K562 (cell line): ENCODE results near the gene OR13C5. TPM values are rescaled to one million over a fixed set of nuclear protein-coding genes. Genes with fewer than 3 reads are reported as not detected.

Experiments used
- ATAC-seq: fragments of 200-7000 bp; cut with Tn5 transposase; 3 replicates; pipeline ENCODE4 v1.9.1; 2020; ENCODE audit warnings: moderate library complexity
- BruUV-seq: library from RNA; stranded (reverse); fragments of 400-500 nt; replicated peaks from 2 replicates; lab custom pipeline; 2021; lab: Mats Ljungman, UMichigan
- CTCF ChIA-PET: fragments of 300-600 bp; formaldehyde crosslinking; extraction: SDS; loops from one replicate; lab custom pipeline; 2021; ENCODE audit warnings: low intra/inter-chr PET ratio; lab: Yijun Ruan, JAX
- POLR2A ChIA-PET: fragments of 300-600, 350-650 bp; sonication (Branson Sonifier 250); formaldehyde crosslinking; extraction: SDS; loops from one replicate; lab custom pipeline; 2021; ENCODE audit warnings: antibody characterized with exemption, inconsistent platforms; lab: Yijun Ruan, JAX
- DNase-seq, 4 experiments: peaks; one replicate each; pipeline versions ENCODE4 v3.0.0 to v3.0.0-alpha.2; 2011 to 2018; ENCODE audit warnings: low spot score in 3 of 4, mixed read lengths in 3 of 4; ENCODE audit errors: extremely low read depth in 1 of 4
- FAIRE-seq: peaks from 2 replicates; lab custom pipeline; 2011; peaks lifted over from hg19 to GRCh38; lab: Jason Lieb, UNC
- H2AFZ ChIP-seq: 2 replicates; pipeline ENCODE4 v1.6.0; 2011; ENCODE audit warnings: low read depth, low read length, control low read depth, inconsistent platforms
- H3K27ac ChIP-seq: fragments of 200-600 bp; 3 replicates; pipeline ENCODE4 v1.8.0; 2011; ENCODE audit warnings: low read depth, mild to moderate bottlenecking, control low read depth, inconsistent platforms, low read length, moderate library complexity, mixed read lengths; ENCODE audit errors: extremely low read depth
- H3K27me3 ChIP-seq, 2 experiments: fragments of 300-600 bp in 1 of 2; 2 replicates in 1 of 2; 3 replicates in 1 of 2; pipeline versions ENCODE4 v1.6.0 to v1.8.0; 2011; ENCODE audit warnings: inconsistent platforms in 2 of 2, low read length in 2 of 2, mild to moderate bottlenecking in 1 of 2, mixed read lengths in 1 of 2, moderate library complexity in 1 of 2; ENCODE audit not compliant: control insufficient read depth in 2 of 2, insufficient read depth in 2 of 2
- H3K36me3 ChIP-seq: fragments of 300-600 bp; 3 replicates; pipeline ENCODE4 v1.8.0; 2011; ENCODE audit warnings: mild to moderate bottlenecking, low read length, inconsistent platforms; ENCODE audit not compliant: control insufficient read depth, insufficient read depth
- H3K4me1 ChIP-seq, 2 experiments: fragments of 200-600 bp in 1 of 2; replicated peaks in 1 of 2; 2 replicates in 1 of 2; 3 replicates in 1 of 2; pipeline versions ENCODE4 v1.5.1 to v1.8.0; 2011; ENCODE audit warnings: inconsistent platforms in 2 of 2, low read length in 2 of 2, mild to moderate bottlenecking in 1 of 2, mixed read lengths in 1 of 2, moderate library complexity in 1 of 2; ENCODE audit not compliant: control insufficient read depth in 2 of 2, insufficient read depth in 2 of 2
- H3K4me2 ChIP-seq: 2 replicates; pipeline ENCODE4 v1.6.1; 2011; ENCODE audit warnings: low read length, control low read depth, inconsistent platforms, mixed read lengths; ENCODE audit not compliant: insufficient read depth
- H3K4me3 ChIP-seq: fragments of 200-600 bp; sonication (generic), shearing (Covaris generic); 2 replicates; pipeline ENCODE4 v1.5.1; 2016; ENCODE audit warnings: control low read depth, inconsistent platforms
- H3K79me2 ChIP-seq: fragments of 200-600 bp; 3 replicates; pipeline ENCODE4 v1.8.0; 2011; ENCODE audit warnings: low read length, inconsistent platforms; ENCODE audit not compliant: control insufficient read depth, insufficient read depth
- H3K9ac ChIP-seq, 2 experiments: 2 replicates each; pipeline versions ENCODE4 v1.6.0 to v1.6.1; 2011; ENCODE audit warnings: low read depth in 2 of 2, low read length in 2 of 2, control low read depth in 1 of 2, inconsistent platforms in 1 of 2, mild to moderate bottlenecking in 1 of 2, mixed read lengths in 1 of 2; ENCODE audit not compliant: insufficient read depth in 1 of 2
- H3K9me1 ChIP-seq: one replicate; pipeline ENCODE4 v1.6.0; 2011; ENCODE audit warnings: inconsistent platforms, mild to moderate bottlenecking, low read length, moderate library complexity; ENCODE audit not compliant: control insufficient read depth, insufficient read depth
- H3K9me3 ChIP-seq: replicated peaks from 2 replicates; pipeline ENCODE4 v1.5.1; 2011; ENCODE audit warnings: low read depth, low read length, inconsistent platforms; ENCODE audit not compliant: control insufficient read depth, insufficient read depth
- H4K20me1 ChIP-seq: replicated peaks from 2 replicates; pipeline ENCODE4 v1.6.1; 2011; ENCODE audit warnings: low read length, inconsistent platforms, mixed read lengths; ENCODE audit not compliant: control insufficient read depth, insufficient read depth
- CHD7 ChIP-seq: fragments of 200-600 bp; sonication (generic); IDR thresholded peaks from one replicate; pipeline ENCODE4 v1.6.1; 2012; ENCODE audit warnings: mild to moderate bottlenecking, low read depth, low read length, inconsistent platforms
- TCF15 ChIP-seq: fragments of 250-450 bp; sonication (Bioruptor Pico); IDR thresholded peaks from 2 replicates; pipeline ENCODE4 v1.8.0; 2022; ENCODE audit warnings: moderate library complexity, mild to moderate bottlenecking, inconsistent platforms
- XRCC4 ChIP-seq: IDR thresholded peaks from one replicate; pipeline ENCODE4 v1.6.1; 2011; ENCODE audit not compliant: insufficient read depth, insufficient read length; ENCODE audit errors: extremely low read depth
- ZNF668 ChIP-seq: fragments of 250-450 bp; sonication (Bioruptor Pico); IDR thresholded peaks from 2 replicates; pipeline ENCODE4 v1.8.0; 2022; ENCODE audit warnings: mild to moderate bottlenecking, inconsistent platforms
- WGBS: fragments of 100-300 bp; shearing (Covaris generic); methylation state at CpG from one replicate; pipeline ENCODE4 v1.1.6; 2016; ENCODE audit warnings: low coverage, mixed read lengths; ENCODE audit not compliant: insufficient coverage; ENCODE audit errors: missing lambda C conversion rate; 5-methylcytosine and 5-hydroxymethylcytosine counted together
- in situ Hi-C: fragments of 300-500 bp; cut with MboI; formaldehyde crosslinking; loops from 4 replicates; pipeline ENCODE4 v1.15.0; 2018; ENCODE audit warnings: inconsistent platforms, mixed read lengths
- intact Hi-C: fragments of 100-400 bp; cut with micrococcal nuclease; formaldehyde crosslinking; loops from 2 replicates; pipeline ENCODE4 v1.14.2; 2022
- polyA plus RNA-seq, 8 experiments: library from polyadenylated mRNA; depleted of rRNA in 4 of 8; stranded (reverse) in 5 of 8; unstranded in 3 of 8; fragments of >200 nt; fragmentation: Nextera tagmentation in 2 of 8; fragmentation: Illumina TruSeq in 1 of 8; extraction: Ambion mirVana in 2 of 8; extraction: Trizol in 1 of 8; gene quantifications; 2 replicates each; pipeline versions ENCODE4 v1.2.1 to v1.2.3, GENCODE V29; 2011 to 2014; ENCODE audit warnings: inconsistent platforms in 1 of 8, missing spikeins in 1 of 8
- total RNA-seq, 7 experiments: library from RNA; depleted of rRNA in 6 of 7; stranded (reverse); fragments of >200 nt in 6 of 7; fragmentation: Illumina TruSeq in 2 of 7; extraction: Trizol in 2 of 7; gene quantifications; 2 replicates each; pipeline versions ENCODE4 v1.2.1 to v1.2.3, GENCODE V29; 2011 to 2021; ENCODE audit warnings: low replicate concordance in 1 of 7

The OR13C5 gene
- total and polyA plus RNA-seq, 9 of the 15 experiments (the other 6 are each of a cell fraction or from before 2014, with no cell fraction given), result not detected

- TF ChIP-seq XRCC4 (no peak), ZNF668 (CRISPR knock-in tag) (no peak), TCF15 (no peak), CHD7 (no peak)
- Histone ChIP-seq H3K9me3 (no peaks in the 10 kb centered on the region; the same call in 1 of the 2 replicates), H3K9me1 (no peaks in the 10 kb centered on the region), H3K36me3 (no peaks in the 10 kb centered on the region), H3K4me2 (no peak within 1 kb of the TSS), H3K4me3 (no peak within 1 kb of the TSS), H2AFZ (no peak within 1 kb of the TSS), H3K27me3 (no peaks in the 10 kb centered on the region), H3K79me2 (no peaks in the 10 kb centered on the region), H3K9ac (no peak within 1 kb of the TSS), H4K20me1 (no peaks in the 10 kb centered on the region), H3K4me1 (no peaks in the 10 kb centered on the region), H3K27ac (no peak within 1 kb of the TSS)
- ChIA-PET CTCF (no interaction called here), POLR2A (interaction anchor here (0.7 kb wide), 1 partner anchor 193 kb away, joined by 3 read pairs; no protein-coding TSS in a partner anchor)
- in situ Hi-C loops, result no loop called here
- ATAC-seq (no peak), FAIRE-seq (no peak), DNase-seq (no peak)
- WGBS, result 7% methylated on average over 4 of the region's 4 CpGs
- no TSS peak for BruUV-seq
- intact Hi-C loops, result no loop called here
These were observed 30.3 kb downstream of the OR13C5 start, which contains the start of gene OR13C8 for GRCh38 chr9:104568868-104569267. TSS of gene OR13C8 (plus strand) at chr9:104569168. CDS start at chr9:104569168, 0 bp downstream.
